Esophagus (tissue), 2 donors: ENCODE data around the gene PDE4D. TPM values are rescaled to one million over a fixed set of nuclear protein-coding genes. Genes with fewer than 3 reads are reported as not detected.

Experiments
- H3K27ac ChIP-seq, 2 donors: one replicate each; pipeline ENCODE4 v1.5.1; 2013; ENCODE audit warnings: low read depth in 2 of 2, mild to moderate bottlenecking in 2 of 2, inconsistent platforms in 1 of 2, low read length in 1 of 2, moderate library complexity in 1 of 2
- H3K27me3 ChIP-seq, 2 donors: one replicate each; pipeline ENCODE4 v1.6.1; 2013; ENCODE audit warnings: low read length in 2 of 2, control low read depth in 1 of 2, mild to moderate bottlenecking in 1 of 2; ENCODE audit not compliant: insufficient read depth in 2 of 2, control insufficient read depth in 1 of 2
- H3K36me3 ChIP-seq, 2 donors: one replicate each; pipeline ENCODE4 v1.6.1; 2013; ENCODE audit warnings: low read length in 1 of 2; ENCODE audit not compliant: control insufficient read depth in 2 of 2, insufficient read depth in 2 of 2
- H3K4me1 ChIP-seq, 2 donors: one replicate each; pipeline ENCODE4 v1.6.1; 2013; ENCODE audit warnings: low read length in 1 of 2; ENCODE audit not compliant: control insufficient read depth in 2 of 2, insufficient read depth in 2 of 2
- H3K4me3 ChIP-seq, 2 donors: one replicate each; pipeline ENCODE4 v1.5.1; 2013; ENCODE audit warnings: low read length in 2 of 2, mild to moderate bottlenecking in 2 of 2, low read depth in 1 of 2, moderate library complexity in 1 of 2
- H3K9me3 ChIP-seq, 2 donors: one replicate each; pipeline ENCODE4 v1.6.1; 2013; ENCODE audit warnings: mild to moderate bottlenecking in 2 of 2, low read depth in 1 of 2, low read length in 1 of 2, moderate library complexity in 1 of 2; ENCODE audit not compliant: control insufficient read depth in 2 of 2, insufficient read depth in 1 of 2
- WGBS, 2 donors: extraction: QIAGEN DNeasy Blood & Tissue Kit; methylation state at CpG; one replicate each; pipeline ENCODE4 v1.1.7; 2013; 5-methylcytosine and 5-hydroxymethylcytosine counted together
- polyA plus RNA-seq, 2 donors: library from polyadenylated mRNA; stranded (reverse); fragments of 200-250 nt; gene quantifications; one replicate each; pipeline ENCODE4 v1.2.3, GENCODE V29; 2013
- donor health status: healthy with polysubstance abuse.
- donor health status: Bipolar disorder and iron deficiency.

Gene PDE4D
- polyA plus RNA-seq, 2 donors: 1.5 to 2.5 TPM

- 88 to 96% methylated on average over 2 of the region's 2 CpGs for WGBS, 2 donors
- H3K36me3 ChIP-seq: no peaks in the 10 kb centered on the region
- no peak overlapping the region for H3K27ac ChIP-seq
- H3K27me3 ChIP-seq: no peaks in the 10 kb centered on the region
- no peak overlapping the region for H3K4me3 ChIP-seq
- no peaks in the 10 kb centered on the region for H3K4me1 ChIP-seq
- no peaks in the 10 kb centered on the region for H3K9me3 ChIP-seq
Observed at GRCh38 chr5:59279979-59280378, 613.5 kb downstream of the PDE4D start.

GRCh38 chr5:59276917-59277372 is 616.6 kb downstream of the PDE4D start:
- H3K27me3 ChIP-seq: no peaks in the 10 kb centered on the region
- H3K27ac ChIP-seq: no peak overlapping the region
- H3K4me1 ChIP-seq: no peaks in the 10 kb centered on the region
- 63% methylated on average over 5 of the region's 5 CpGs for WGBS, 2 donors
- H3K36me3 ChIP-seq: no peaks in the 10 kb centered on the region
- H3K9me3 ChIP-seq: no peaks in the 10 kb centered on the region
- no peak overlapping the region for H3K4me3 ChIP-seq

GRCh38 chr5:59276325-59276675 is 617.2 kb downstream of the PDE4D start:
- Histone ChIP-seq H3K27ac (no peak overlapping the region), H3K4me3 (peak overlapping the region in 1 of 2 donors; percentile 68), H3K27me3 (no peaks in the 10 kb centered on the region), H3K4me1 (no peaks in the 10 kb centered on the region), H3K9me3 (no peaks in the 10 kb centered on the region), H3K36me3 (no peaks in the 10 kb centered on the region)
- WGBS, 2 donors: 27 to 48% methylated on average over 2 of the region's 2 CpGs

- WGBS, 2 donors: 6 to 7% methylated on average over 16 of the region's 16 CpGs
- no peaks in the 10 kb centered on the region for H3K36me3 ChIP-seq
- peak overlapping the region; percentile 60 to 75 for H3K27ac ChIP-seq
- no peaks in the 10 kb centered on the region for H3K9me3 ChIP-seq
- H3K27me3 ChIP-seq: no peaks in the 10 kb centered on the region
- no peaks in the 10 kb centered on the region for H3K4me1 ChIP-seq
- H3K4me3 ChIP-seq: peak overlapping the region; percentile 29 to 68
Observed at GRCh38 chr5:59275510-59276324, 617.8 kb downstream of the PDE4D start.

- WGBS, 2 donors: 11 to 23% methylated on average over 5 of the region's 5 CpGs
- Histone ChIP-seq H3K36me3 (no peaks in the 10 kb centered on the region), H3K27me3 (no peaks in the 10 kb centered on the region), H3K4me3 (peak overlapping the region in 1 of 2 donors; percentile 68), H3K27ac (peak overlapping the region in 1 of 2 donors; percentile 60), H3K4me1 (no peaks in the 10 kb centered on the region), H3K9me3 (no peaks in the 10 kb centered on the region)
Observed at GRCh38 chr5:59275170-59275509, 618.4 kb downstream of the PDE4D start.

- no peak overlapping the region for H3K27ac ChIP-seq
- H3K27me3 ChIP-seq: no peaks in the 10 kb centered on the region
- WGBS, 2 donors: 61 to 65% methylated on average over 4 of the region's 4 CpGs
- no peaks in the 10 kb centered on the region for H3K9me3 ChIP-seq
- no peaks in the 10 kb centered on the region for H3K4me1 ChIP-seq
- no peak overlapping the region for H3K4me3 ChIP-seq
- H3K36me3 ChIP-seq: no peaks in the 10 kb centered on the region
Observed at GRCh38 chr5:59274106-59274636, 619.4 kb downstream of the PDE4D start.

GRCh38 chr5:59272809-59273427 is 620.6 kb downstream of the PDE4D start:
- H3K4me1 ChIP-seq: no peaks in the 10 kb centered on the region
- H3K27ac ChIP-seq: no peak overlapping the region
- peak overlapping the region in 1 of 2 donors; percentile 11 for H3K4me3 ChIP-seq
- no peaks in the 10 kb centered on the region for H3K9me3 ChIP-seq
- no peaks in the 10 kb centered on the region for H3K36me3 ChIP-seq
- no peaks in the 10 kb centered on the region for H3K27me3 ChIP-seq
- 66 to 73% methylated on average over 3 of the region's 3 CpGs for WGBS, 2 donors

- Histone ChIP-seq H3K27me3 (no peaks in the 10 kb centered on the region), H3K27ac (no peak overlapping the region), H3K9me3 (no peaks in the 10 kb centered on the region), H3K4me3 (no peak overlapping the region), H3K36me3 (no peaks in the 10 kb centered on the region), H3K4me1 (no peaks in the 10 kb centered on the region)
- 93 to 94% methylated on average over 4 of the region's 4 CpGs for WGBS, 2 donors
Observed at GRCh38 chr5:59268756-59269415, 624.6 kb downstream of the PDE4D start.

GRCh38 chr5:59267033-59267432 is 626.5 kb downstream of the PDE4D start:
- WGBS, 2 donors: 48 to 66% methylated on average over 1 of the region's 1 CpG
- Histone ChIP-seq H3K36me3 (no peaks in the 10 kb centered on the region), H3K4me1 (no peaks in the 10 kb centered on the region), H3K27ac (no peak overlapping the region), H3K27me3 (no peaks in the 10 kb centered on the region), H3K9me3 (no peaks in the 10 kb centered on the region), H3K4me3 (no peak overlapping the region)
